HCT116 (cell line): Measurements from ENCODE around the gene WDR37. TPM values are rescaled to one million over a fixed set of nuclear protein-coding genes. Genes with fewer than 3 reads are reported as not detected.

Experiments used
- ATAC-seq: fragments of 200-7000 bp; cut with Tn5 transposase; 2 replicates; pipeline ENCODE4 v1.9.1; 2020; ENCODE audit warnings: mild to moderate bottlenecking, moderate library complexity
- BruUV-seq: library from RNA; stranded (reverse); fragments of 400-500 nt; replicated peaks from 2 replicates; lab custom pipeline; 2021; lab: Mats Ljungman, UMichigan
- CTCF ChIA-PET: fragments of 300-600 bp; sonication (Branson Sonifier 250); formaldehyde crosslinking; loops from one replicate; lab custom pipeline; 2021; ENCODE audit warnings: antibody characterized with exemption; lab: Charles Lee
- POLR2A ChIA-PET: fragments of 300-600, 350-600 bp; sonication (Branson Sonifier 250); formaldehyde crosslinking; loops from one replicate; lab custom pipeline; 2021; ENCODE audit warnings: antibody characterized with exemption; lab: Charles Lee
- RAD21 ChIA-PET, 2 experiments: fragments of 300-600 bp; sonication (Branson Sonifier 250); formaldehyde crosslinking; loops; one replicate each; lab custom pipeline; 2023; ENCODE audit warnings: low total read pairs in 2 of 2; ENCODE audit not compliant: uncharacterized antibody in 2 of 2, unreplicated experiment in 2 of 2, low non-redundant PET in 1 of 2; lab: Charles Lee
- DNase-seq: peaks from one replicate; pipeline ENCODE4 v3.0.0-alpha.2; 2010; ENCODE audit warnings: low read depth, low spot score
- H2AFZ ChIP-seq: fragments of 200-600 bp; shearing (Covaris generic), sonication (generic); 2 replicates; pipeline ENCODE4 v1.6.1; 2017; ENCODE audit warnings: low read depth, mixed run types, mixed read lengths, antibody characterized with exemption, low read length; ENCODE audit not compliant: poor library complexity, severe bottlenecking
- H3K27ac ChIP-seq: 2 replicates; pipeline ENCODE4 v1.5.1; 2012; ENCODE audit warnings: low read depth, low read length
- H3K27me3 ChIP-seq: fragments of 200-600 bp; sonication (generic); 2 replicates; pipeline ENCODE4 v1.6.1; 2016; ENCODE audit warnings: mixed run types, low read length, mixed read lengths; ENCODE audit not compliant: insufficient read depth
- H3K36me3 ChIP-seq, 2 experiments: fragments of 200-500 bp in 1 of 2; fragments of 200-600 bp in 1 of 2; sonication (Bioruptor generic) in 1 of 2; sonication (generic) in 1 of 2; 2 replicates each; pipeline versions ENCODE4 v1.5.1 to v1.6.1; 2014 to 2016; ENCODE audit warnings: low read length in 2 of 2, inconsistent platforms in 1 of 2, mixed read lengths in 1 of 2, mixed run types in 1 of 2; ENCODE audit not compliant: insufficient read depth in 2 of 2, control insufficient read depth in 1 of 2
- H3K4me1 ChIP-seq, 2 experiments: fragments of 200-600 bp in 1 of 2; sonication (generic) in 1 of 2; 2 replicates each; pipeline versions ENCODE4 v1.5.1 to v1.6.1; 2012 to 2017; ENCODE audit warnings: low read length in 2 of 2, inconsistent platforms in 1 of 2, mild to moderate bottlenecking in 1 of 2, mixed read lengths in 1 of 2, mixed run types in 1 of 2, moderate library complexity in 1 of 2; ENCODE audit not compliant: insufficient read depth in 2 of 2, control insufficient read depth in 1 of 2
- H3K4me2 ChIP-seq: fragments of 200-600 bp; sonication (generic); 2 replicates; pipeline ENCODE4 v1.6.1; 2017; ENCODE audit warnings: mixed run types, low read length, mixed read lengths
- H3K4me3 ChIP-seq, 2 experiments: fragments of 200-600 bp in 1 of 2; sonication (generic) in 1 of 2; replicated peaks in 1 of 2; 2 replicates each; pipeline ENCODE4 v1.5.1; 2011 to 2016; ENCODE audit warnings: low read length in 2 of 2, control low read depth in 1 of 2, low read depth in 1 of 2, mild to moderate bottlenecking in 1 of 2, mixed read lengths in 1 of 2, mixed run types in 1 of 2
- H3K79me2 ChIP-seq: fragments of 200-600 bp; sonication (generic); 2 replicates; pipeline ENCODE4 v1.6.1; 2017; ENCODE audit warnings: mild to moderate bottlenecking, mixed run types, low read length, moderate library complexity, mixed read lengths; ENCODE audit not compliant: insufficient read depth
- H3K9ac ChIP-seq: fragments of 200-600 bp; sonication (generic); 2 replicates; pipeline ENCODE4 v1.6.1; 2016; ENCODE audit warnings: low read length, mixed read lengths
- H3K9me2 ChIP-seq: fragments of 200-600 bp; sonication (generic), shearing (Covaris generic); 2 replicates; pipeline ENCODE4 v1.6.1; 2017; ENCODE audit warnings: mixed run types, mild to moderate bottlenecking, moderate library complexity; ENCODE audit not compliant: insufficient read depth
- H3K9me3 ChIP-seq, 2 experiments: fragments of 200-500 bp in 1 of 2; fragments of 200-600 bp in 1 of 2; sonication (Bioruptor generic) in 1 of 2; sonication (generic) in 1 of 2; 2 replicates each; pipeline ENCODE4 v1.6.1; 2014 to 2017; ENCODE audit warnings: low read length in 2 of 2, mixed read lengths in 2 of 2, inconsistent platforms in 1 of 2, low read depth in 1 of 2, mild to moderate bottlenecking in 1 of 2, mixed run types in 1 of 2, moderate library complexity in 1 of 2; ENCODE audit not compliant: control insufficient read depth in 1 of 2, insufficient read depth in 1 of 2
- H4K20me1 ChIP-seq: fragments of 200-600 bp; sonication (generic), shearing (Covaris generic); 2 replicates; pipeline ENCODE4 v1.6.1; 2017; ENCODE audit warnings: mixed run types, mild to moderate bottlenecking, moderate library complexity; ENCODE audit not compliant: insufficient read depth
- CBX3 ChIP-seq: IDR thresholded peaks from 2 replicates; pipeline ENCODE4 v1.6.1; 2012; ENCODE audit warnings: low read depth
- CEBPB ChIP-seq: IDR thresholded peaks from 2 replicates; pipeline ENCODE4 v1.6.1; 2012; ENCODE audit warnings: low read depth
- ELF1 ChIP-seq: IDR thresholded peaks from 2 replicates; pipeline ENCODE4 v1.6.1; 2012; ENCODE audit warnings: low read depth, borderline replicate concordance
- EZH2phosphoT487 ChIP-seq: fragments of 200-600 bp; IDR thresholded peaks from 2 replicates; pipeline ENCODE4 v1.6.1; 2018; ENCODE audit warnings: antibody characterized with exemption, borderline replicate concordance
- FOSL1 ChIP-seq: IDR thresholded peaks from 2 replicates; pipeline ENCODE4 v1.6.1; 2012; ENCODE audit warnings: low read depth
- JUND ChIP-seq: IDR thresholded peaks from 2 replicates; pipeline ENCODE4 v1.6.1; 2012
- POLR2A ChIP-seq: IDR thresholded peaks from 2 replicates; pipeline ENCODE4 v1.7.0; 2011; ENCODE audit warnings: borderline replicate concordance; ENCODE audit not compliant: insufficient read depth, insufficient read length; ENCODE audit errors: extremely low read depth
- SIN3A ChIP-seq: IDR thresholded peaks from 2 replicates; pipeline ENCODE4 v1.6.1; 2012; ENCODE audit warnings: low read depth
- YY1 ChIP-seq: IDR thresholded peaks from 2 replicates; pipeline ENCODE4 v1.6.1; 2011; ENCODE audit warnings: low read length, low read depth, moderate library complexity, mild to moderate bottlenecking; ENCODE audit not compliant: insufficient replicate concordance; ENCODE audit errors: extremely low read depth
- ZBTB33 ChIP-seq: IDR thresholded peaks from 2 replicates; pipeline ENCODE4 v1.6.1; 2011; ENCODE audit warnings: mild to moderate bottlenecking, low read length, moderate library complexity; ENCODE audit not compliant: insufficient replicate concordance; ENCODE audit errors: extremely low read depth
- ZFX ChIP-seq: fragments of 450-650 bp; IDR thresholded peaks from 2 replicates; pipeline ENCODE4 v1.6.1; 2017
- ZNF274 ChIP-seq: fragments of 200-500 bp; sonication (Bioruptor generic); IDR thresholded peaks from 2 replicates; pipeline ENCODE4 v1.6.1; 2014; ENCODE audit warnings: mild to moderate bottlenecking, low read depth, low read length, inconsistent platforms
- intact Hi-C: fragments of 100-400 bp; cut with micrococcal nuclease; formaldehyde crosslinking; loops from 2 replicates; pipeline ENCODE4 v1.10.0; 2022
- total RNA-seq: library from RNA; stranded (reverse); gene quantifications from one replicate; pipeline ENCODE4 v1.2.1, GENCODE V29; 2021; ENCODE audit not compliant: unreplicated experiment
- TF ChIP-seq, protein P1 (sequence below), 3 experiments: fragments of 200-600 bp in 1 of 3; sonication (generic) in 1 of 3; IDR thresholded peaks in 2 of 3; conservative IDR thresholded peaks in 1 of 3; 2 replicates each; pipeline ENCODE4 v1.5.1; 2012 to 2017; ENCODE audit warnings: low read depth in 2 of 3, low read length in 2 of 3, antibody characterized with exemption in 1 of 3, borderline replicate concordance in 1 of 3, control low read depth in 1 of 3, mild to moderate bottlenecking in 1 of 3, mixed read lengths in 1 of 3, mixed run types in 1 of 3, moderate library complexity in 1 of 3; ENCODE audit not compliant: insufficient read depth in 1 of 3
- TF ChIP-seq, protein P2 (sequence below): IDR thresholded peaks from 2 replicates; pipeline ENCODE4 v1.6.1; 2012

WDR37 gene
- total RNA-seq, 1 experiment from 2014 or later = 9.1 TPM

- H3K36me3 ChIP-seq = no peaks in the 10 kb centered on the region
- ATAC-seq (no peak), DNase-seq (no peak)
- intact Hi-C loops = no loop called here
- H4K20me1 ChIP-seq = no peaks in the 10 kb centered on the region
- H3K79me2 ChIP-seq = no peaks in the 10 kb centered on the region
- H3K9ac ChIP-seq = no peak overlapping the region
- no peak overlapping the region for H3K4me2 ChIP-seq
- H3K4me1 ChIP-seq = no peaks in the 10 kb centered on the region; a peak in 1 of 4 replicates
- CTCF ChIA-PET = no interaction called here
- H2AFZ ChIP-seq = no peak overlapping the region
- no peaks in the 10 kb centered on the region for H3K9me3 ChIP-seq
- H3K9me2 ChIP-seq = no peaks in the 10 kb centered on the region
- H3K4me3 ChIP-seq = no peak overlapping the region
- no peak for TF ChIP-seq POLR2A
- TF ChIP-seq, protein P1, sequence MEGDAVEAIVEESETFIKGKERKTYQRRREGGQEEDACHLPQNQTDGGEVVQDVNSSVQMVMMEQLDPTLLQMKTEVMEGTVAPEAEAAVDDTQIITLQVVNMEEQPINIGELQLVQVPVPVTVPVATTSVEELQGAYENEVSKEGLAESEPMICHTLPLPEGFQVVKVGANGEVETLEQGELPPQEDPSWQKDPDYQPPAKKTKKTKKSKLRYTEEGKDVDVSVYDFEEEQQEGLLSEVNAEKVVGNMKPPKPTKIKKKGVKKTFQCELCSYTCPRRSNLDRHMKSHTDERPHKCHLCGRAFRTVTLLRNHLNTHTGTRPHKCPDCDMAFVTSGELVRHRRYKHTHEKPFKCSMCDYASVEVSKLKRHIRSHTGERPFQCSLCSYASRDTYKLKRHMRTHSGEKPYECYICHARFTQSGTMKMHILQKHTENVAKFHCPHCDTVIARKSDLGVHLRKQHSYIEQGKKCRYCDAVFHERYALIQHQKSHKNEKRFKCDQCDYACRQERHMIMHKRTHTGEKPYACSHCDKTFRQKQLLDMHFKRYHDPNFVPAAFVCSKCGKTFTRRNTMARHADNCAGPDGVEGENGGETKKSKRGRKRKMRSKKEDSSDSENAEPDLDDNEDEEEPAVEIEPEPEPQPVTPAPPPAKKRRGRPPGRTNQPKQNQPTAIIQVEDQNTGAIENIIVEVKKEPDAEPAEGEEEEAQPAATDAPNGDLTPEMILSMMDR (IDR thresholded peaks at IDR 0.05 in 2 of 3, conservative IDR thresholded peaks at IDR 0.05 in 1 of 3; ENCODE audit: borderline replicate concordance in 1 of 3, insufficient read depth in 1 of 3, low read depth in 2 of 3, low read length in 2 of 3) = no peak
- no peak for TF ChIP-seq ELF1
- no peak for TF ChIP-seq EZH2phosphoT487
- no peak for TF ChIP-seq FOSL1
- TF ChIP-seq ZNF274 = no peak
- BruUV-seq = no TSS peak
- H3K27ac ChIP-seq = no peak overlapping the region
- H3K27me3 ChIP-seq = peaks cover 3% of the 10 kb centered on the region; the same call in 1 of the 2 replicates
- RAD21 ChIA-PET = no interaction called here
- POLR2A ChIA-PET = no interaction called here
Observed at GRCh38 chr10:1153251-1153763, 97.1 kb downstream of the WDR37 start.

GRCh38 chr10:1153805-1154351 is 97.7 kb downstream of the WDR37 start:
- H3K36me3 ChIP-seq = no peaks in the 10 kb centered on the region
- intact Hi-C loops = no loop called here
- no peak overlapping the region for H2AFZ ChIP-seq
- no peaks in the 10 kb centered on the region for H3K9me2 ChIP-seq
- ATAC-seq (no peak), DNase-seq (no peak)
- no peak overlapping the region for H3K27ac ChIP-seq
- ChIA-PET POLR2A (no interaction called here), CTCF (no interaction called here), RAD21 (no interaction called here)
- H3K4me3 ChIP-seq = no peak overlapping the region
- H3K4me1 ChIP-seq = no peaks in the 10 kb centered on the region; a peak in 1 of 4 replicates
- no peak overlapping the region for H3K9ac ChIP-seq
- H4K20me1 ChIP-seq = no peaks in the 10 kb centered on the region
- peaks cover 3% of the 10 kb centered on the region; the same call in 1 of the 2 replicates for H3K27me3 ChIP-seq
- no TSS peak for BruUV-seq
- no peaks in the 10 kb centered on the region for H3K9me3 ChIP-seq
- no peak overlapping the region for H3K4me2 ChIP-seq
- no peaks in the 10 kb centered on the region for H3K79me2 ChIP-seq
- TF ChIP-seq ZFX = no peak
- TF ChIP-seq CEBPB = no peak
- no peak for TF ChIP-seq CBX3
- TF ChIP-seq JUND = no peak
- TF ChIP-seq, protein P2, sequence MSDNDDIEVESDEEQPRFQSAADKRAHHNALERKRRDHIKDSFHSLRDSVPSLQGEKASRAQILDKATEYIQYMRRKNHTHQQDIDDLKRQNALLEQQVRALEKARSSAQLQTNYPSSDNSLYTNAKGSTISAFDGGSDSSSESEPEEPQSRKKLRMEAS = no peak
- TF ChIP-seq FOSL1 = no peak
- no peak for TF ChIP-seq SIN3A
- no peak for TF ChIP-seq ZBTB33
- TF ChIP-seq YY1 = no peak
